Activated naive CD4-positive, alpha-beta T cell treated with anti-CD3 and anti-CD28 coated beads, Interleukin-2, amount 50 U/mL, for 16 hours (primary cell): ENCODE data around the gene TMEM14C.
"Not testable (repeated sequence)": the region's sequence is repeated elsewhere in the genome, so short reads cannot be mapped to it uniquely, and the experiment has no call there.

Experiments
- DNase-seq: peaks from one replicate; pipeline ENCODE4 v3.0.0-alpha.2; 2020

Gene TMEM14C

GRCh38 chr6:10722820-10723566 is at the start of gene TMEM14C:
Gene TMEM14C (plus strand): TSS chr6:10723070. CDS start chr6:10724614, 1,544 bp downstream.
- DNase-seq: peak; percentile 83

GRCh38 chr6:10676403-10676802 is 46.5 kb upstream of the TMEM14C start:
- DNase-seq: no peak

- DNase-seq: no peak
These were observed 44.4 kb upstream of the TMEM14C start for GRCh38 chr6:10678456-10678855.

DNA sequence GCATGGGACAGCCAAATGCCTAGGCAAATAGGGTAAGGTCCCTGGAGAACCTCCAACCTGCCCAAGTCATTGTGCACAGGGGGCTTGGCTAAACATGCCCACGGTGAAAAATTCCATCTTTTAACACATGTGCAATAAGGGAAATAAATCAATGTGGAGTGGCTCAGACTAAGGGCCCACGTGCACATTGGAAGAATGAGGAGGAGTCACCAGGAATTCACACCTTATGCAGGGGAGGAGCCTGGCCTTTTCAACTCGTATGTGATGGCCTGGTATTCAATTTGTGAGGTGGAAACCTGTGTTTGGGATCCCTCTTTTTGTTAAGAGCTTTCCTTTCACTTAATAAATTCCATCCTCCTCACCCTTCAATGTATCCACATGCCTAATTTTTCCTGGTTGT is 41.1 kb upstream of the TMEM14C start:
- DNase-seq: no peak

- DNase-seq: no peak
These were observed 40.4 kb upstream of the TMEM14C start for GRCh38 chr6:10682355-10682988.

DNA sequence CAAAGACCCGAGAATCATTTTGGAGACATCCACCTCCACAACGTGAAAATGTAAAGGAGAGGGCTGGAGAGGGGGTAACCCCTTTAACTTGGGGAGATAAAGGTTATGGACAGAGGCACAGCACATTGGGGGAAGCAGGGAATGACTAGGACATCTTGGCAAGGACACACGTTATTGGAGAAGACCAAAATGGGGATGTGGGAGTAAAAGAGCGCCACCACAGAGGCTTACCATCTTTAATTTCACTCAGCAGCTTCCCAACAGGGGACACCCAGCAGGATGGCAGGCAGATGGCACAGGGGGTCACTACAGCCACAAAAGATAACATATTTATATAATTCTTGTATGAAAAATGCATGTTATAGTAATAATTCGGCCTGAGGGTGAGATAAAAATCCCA is 38.3 kb upstream of the TMEM14C start:
- DNase-seq: no peak

DNA sequence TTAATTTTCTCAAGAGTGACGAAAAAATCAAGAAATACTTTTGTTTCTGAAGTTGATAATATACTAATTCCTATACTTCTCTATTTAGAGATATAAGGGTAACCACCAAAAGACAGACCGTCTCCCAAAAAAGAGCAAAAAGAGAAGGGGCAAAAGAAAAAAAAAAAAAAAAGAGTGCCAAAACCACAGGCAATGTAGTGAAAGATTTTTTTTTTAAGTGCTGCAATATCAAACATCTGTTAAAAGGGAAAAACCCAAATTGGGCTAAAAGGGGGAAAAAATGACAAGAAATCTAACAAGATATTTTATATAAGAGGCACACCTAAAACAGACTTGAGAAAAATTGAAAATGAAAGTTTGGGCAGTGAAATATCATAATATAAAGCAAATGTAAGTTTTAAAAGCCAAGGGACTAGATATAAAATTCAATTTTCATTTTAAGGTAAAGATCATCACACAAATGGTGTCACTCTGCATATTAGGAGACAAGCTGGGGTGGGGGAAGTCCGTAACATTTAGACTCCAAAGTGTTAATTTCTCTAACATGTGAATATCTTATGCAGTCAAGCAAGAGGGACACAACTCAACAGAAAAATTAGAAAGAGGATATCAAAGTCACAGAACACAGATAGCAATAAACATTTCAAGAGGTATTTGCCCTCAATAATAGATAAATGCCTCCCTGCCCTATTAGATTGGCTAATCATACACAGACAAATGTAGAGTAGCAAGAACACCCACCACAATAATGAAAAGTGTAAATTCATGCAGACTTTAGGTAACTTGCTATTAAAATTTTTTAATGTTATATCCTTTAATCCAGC is 37.6 kb upstream of the TMEM14C start:
- no peak for DNase-seq

GRCh38 chr6:10686901-10687300 is 36.0 kb upstream of the TMEM14C start:
- no peak for DNase-seq

GRCh38 chr6:10687582-10687981 is 35.3 kb upstream of the TMEM14C start:
- DNase-seq: no peak

GRCh38 chr6:10690651-10691445 is 32.0 kb upstream of the TMEM14C start:
- no peak for DNase-seq

GRCh38 chr6:10692965-10693538 is 29.8 kb upstream of the TMEM14C start:
- DNase-seq: no peak

DNA sequence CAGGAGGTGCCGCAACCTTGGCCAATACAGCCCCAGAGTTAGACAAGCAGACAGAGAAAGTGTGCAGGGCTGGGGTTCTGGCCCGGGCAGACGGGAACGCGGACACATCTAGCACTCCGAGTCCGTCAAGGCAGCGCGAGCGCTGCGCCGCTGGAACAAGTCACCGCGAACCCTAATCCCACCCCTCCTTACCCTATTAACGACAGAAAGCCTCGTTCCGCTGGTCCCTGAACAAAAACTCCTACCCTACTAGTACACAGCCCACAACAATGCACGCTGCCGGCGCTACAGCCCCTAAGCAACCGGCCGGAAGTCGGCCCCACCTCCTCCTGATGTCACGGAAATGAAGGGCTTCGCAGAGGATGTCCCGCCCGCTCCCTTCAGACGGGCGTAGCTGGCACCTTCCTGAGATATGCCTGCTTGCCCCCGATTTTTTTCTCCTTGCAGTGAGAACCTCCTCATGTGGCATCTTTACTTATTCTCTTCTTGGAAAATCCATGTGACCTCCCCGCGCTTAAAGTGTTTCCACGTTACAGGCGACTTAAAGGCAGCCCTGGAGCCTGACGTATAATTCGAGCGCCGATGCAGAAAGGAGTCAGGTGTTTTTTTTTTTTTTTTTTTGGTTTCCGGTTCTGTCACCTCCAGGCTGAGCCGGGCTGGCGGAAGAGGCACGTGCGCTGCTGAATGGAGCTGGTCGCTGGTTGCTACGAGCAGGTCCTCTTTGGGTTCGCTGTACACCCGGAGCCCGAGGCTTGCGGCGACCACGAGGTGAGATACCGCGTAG is 28.4 kb upstream of the TMEM14C start, which contains the start of the genes C6orf52 and PAK1IP1:
C6orf52 (minus strand) TSS at position 315 of the 784 bp plus-strand sequence. CDS start 7,066 bp downstream, outside the sequence.
PAK1IP1 (plus strand) TSS at position 671 of the 784 bp plus-strand sequence; CDS start at position 685, 14 bp downstream.
- DNase-seq: peak; percentile 93

DNA sequence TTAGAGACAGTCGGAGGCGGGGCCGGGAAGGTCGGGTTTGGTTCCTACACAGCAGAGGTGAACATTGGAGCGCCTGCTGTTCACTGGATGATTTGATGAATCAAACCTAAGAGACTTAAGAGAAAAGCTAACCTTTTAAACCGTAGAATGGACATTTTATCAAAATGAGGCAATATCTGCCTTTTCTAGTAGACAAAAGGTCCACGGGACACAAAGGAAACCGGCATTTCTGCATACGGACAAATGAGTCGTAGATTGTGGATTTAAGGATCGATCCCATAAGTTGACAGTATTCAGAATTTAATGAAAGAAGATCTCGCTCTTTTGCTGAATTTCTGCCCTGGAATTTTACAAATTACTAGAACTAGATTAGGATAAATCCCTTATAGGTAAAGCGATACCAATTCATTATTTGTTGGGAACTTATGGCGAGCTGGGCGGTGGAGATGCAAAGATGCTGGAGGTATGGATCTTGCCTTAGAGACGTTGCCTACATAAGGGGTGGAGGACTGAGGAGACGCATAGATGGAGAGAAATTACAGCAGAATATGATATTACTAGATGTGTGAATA is 27.7 kb upstream of the TMEM14C start:
- no peak for DNase-seq

DNA sequence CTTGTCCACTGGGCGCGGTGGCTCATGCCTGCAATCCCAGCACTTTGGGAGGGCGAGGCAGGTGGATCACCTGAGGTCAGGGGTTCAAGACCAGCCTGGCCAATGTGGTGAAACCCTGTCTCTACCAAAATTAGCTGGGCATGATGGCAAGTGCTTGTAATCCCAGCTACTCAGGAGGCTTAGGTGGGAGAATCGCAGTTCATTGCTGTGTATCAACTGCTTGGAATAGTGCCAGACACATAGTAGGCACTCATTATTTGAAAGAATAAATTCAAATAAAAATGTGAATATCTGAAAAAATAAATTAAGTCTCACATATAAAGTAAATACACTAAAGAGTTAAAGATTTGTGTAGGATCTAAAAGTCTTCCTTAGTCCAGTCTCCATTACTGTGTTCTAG is 26.2 kb upstream of the TMEM14C start:
- no peak for DNase-seq

- DNase-seq: no peak
These were observed 8.9 kb upstream of the TMEM14C start for GRCh38 chr6:10713962-10714361.

GRCh38 chr6:10719296-10719963 is 3.4 kb upstream of the TMEM14C start:
- peak; percentile 32 for DNase-seq

DNA sequence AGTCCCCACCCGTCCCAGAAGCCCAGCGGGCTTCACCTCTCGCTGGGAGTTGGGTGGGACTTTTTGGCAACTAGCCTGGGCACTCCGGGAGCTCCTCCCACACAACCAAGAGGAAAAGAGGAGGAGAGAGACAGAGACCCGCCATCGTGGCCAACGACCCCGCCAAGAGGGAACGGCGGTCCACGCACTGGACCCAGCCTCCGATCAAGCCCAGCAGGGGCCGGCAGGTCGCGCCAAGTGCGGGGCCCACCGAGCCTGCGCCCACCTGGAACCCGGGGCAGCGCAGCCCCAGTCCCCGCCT is 3.0 kb upstream of the TMEM14C start:
- DNase-seq: no peak

GRCh38 chr6:10720265-10720959 is 2.5 kb upstream of the TMEM14C start:
- DNase-seq: peak; percentile 54

GRCh38 chr6:10720960-10721849 is 1.7 kb upstream of the TMEM14C start:
- not testable (repeated sequence) for DNase-seq
